Hindlimb muscle (tissue), 1 donor: ENCODE data around the gene BACH2. TPM values are rescaled to one million over a fixed set of nuclear protein-coding genes. Genes with fewer than 3 reads are reported as not detected.
A peak's percentile ranks its signal among the peaks of the same experiment; 100 is the strongest.

ENCODE experiments used
- DNase-seq: peaks from one replicate; pipeline ENCODE4 v3.0.0-alpha.2; 2013
- polyA plus RNA-seq: library from polyadenylated mRNA; unstranded; fragments of 120-200 nt; gene quantifications from one replicate; pipeline ENCODE4 v1.2.1, GENCODE V29; 2013; ENCODE audit not compliant: insufficient read length

BACH2 gene
- polyA plus RNA-seq, 1 donor, result 6.0 TPM

- DNase-seq, result no peak
Measured at GRCh38 chr6:89959883-89960282, 336.8 kb downstream of the BACH2 start.

- DNase-seq, result no peak
Measured at GRCh38 chr6:89956182-89956581, 340.5 kb downstream of the BACH2 start.

- DNase-seq, result no peak
Measured at GRCh38 chr6:89955364-89955763, 341.3 kb downstream of the BACH2 start.

GRCh38 chr6:89954721-89955148 lies 341.9 kb downstream of the BACH2 start:
- DNase-seq, result no peak

GRCh38 chr6:89952686-89953085 lies 344.0 kb downstream of the BACH2 start:
- DNase-seq, result no peak

- DNase-seq, result no peak
Measured at GRCh38 chr6:89952105-89952671, 344.5 kb downstream of the BACH2 start.

- DNase-seq, result no peak
Measured at GRCh38 chr6:89951574-89952104, 345.0 kb downstream of the BACH2 start.

- DNase-seq, result no peak
Measured at GRCh38 chr6:89950879-89951391, 345.7 kb downstream of the BACH2 start.

GRCh38 chr6:89950446-89950845 lies 346.2 kb downstream of the BACH2 start:
- no peak for DNase-seq

- DNase-seq, result no peak
Measured at GRCh38 chr6:89948876-89949275, 347.8 kb downstream of the BACH2 start.

- no peak for DNase-seq
Measured at GRCh38 chr6:89944826-89945407, 351.7 kb downstream of the BACH2 start.

GRCh38 chr6:89944181-89944755 lies 352.4 kb downstream of the BACH2 start:
- DNase-seq, result no peak

- DNase-seq, result no peak
Measured at GRCh38 chr6:89942601-89943000, 354.0 kb downstream of the BACH2 start.

GRCh38 chr6:89941763-89942497 lies 354.7 kb downstream of the BACH2 start:
- no peak for DNase-seq

- DNase-seq, result no peak
Measured at GRCh38 chr6:89941031-89941762, 355.4 kb downstream of the BACH2 start.

GRCh38 chr6:89940225-89941027 lies 356.2 kb downstream of the BACH2 start:
- DNase-seq, result peak; percentile 80

GRCh38 chr6:89939144-89939543 lies 357.5 kb downstream of the BACH2 start:
- no peak for DNase-seq

- no peak for DNase-seq
Measured at GRCh38 chr6:89938014-89938413, 358.6 kb downstream of the BACH2 start.

GRCh38 chr6:89936177-89936576 lies 360.5 kb downstream of the BACH2 start:
- DNase-seq, result no peak

- no peak for DNase-seq
Measured at GRCh38 chr6:89934685-89935366, 361.8 kb downstream of the BACH2 start.

GRCh38 chr6:89932245-89932802 lies 364.3 kb downstream of the BACH2 start:
- DNase-seq, result no peak
